Type B pancreatic cell (in vitro differentiated cells): ENCODE measurements around the gene HGS. TPM values are rescaled to one million over a fixed set of nuclear protein-coding genes. Genes with fewer than 3 reads are reported as not detected.

Experiments
- DNase-seq: peaks from one replicate; pipeline ENCODE4 v3.0.0; 2021; ENCODE audit warnings: mixed read lengths; ENCODE audit not compliant: unreplicated experiment; ENCODE audit errors: extremely low spot score
- H3K27ac Mint-ChIP-seq: 2 replicates; pipeline ENCODE4 v1.8.0; 2021; ENCODE audit warnings: mild to moderate bottlenecking, mixed read lengths
- H3K27me3 Mint-ChIP-seq: 2 replicates; pipeline ENCODE4 v1.8.0; 2021; ENCODE audit warnings: mixed read lengths
- H3K36me3 Mint-ChIP-seq: 2 replicates; pipeline ENCODE4 v1.8.0; 2021; ENCODE audit warnings: mixed read lengths
- H3K4me1 Mint-ChIP-seq: one replicate; pipeline ENCODE4 v1.8.0; 2021; ENCODE audit warnings: mixed read lengths; ENCODE audit not compliant: unreplicated experiment
- H3K4me3 Mint-ChIP-seq: 2 replicates; pipeline ENCODE4 v1.8.0; 2021; ENCODE audit warnings: mild to moderate bottlenecking, mixed read lengths
- H3K9me3 Mint-ChIP-seq: 2 replicates; pipeline ENCODE4 v1.8.0; 2021; ENCODE audit warnings: mixed read lengths
- total RNA-seq: library from RNA; stranded (reverse); gene quantifications from 2 replicates; pipeline ENCODE4 v1.2.1, GENCODE V29; 2021; ENCODE audit warnings: low replicate concordance
- TF ChIP-seq, protein P1 (sequence below): fragments of 200-600 bp; sonication (generic); conservative IDR thresholded peaks from 2 replicates; pipeline ENCODE4 v1.5.0; 2021; ENCODE audit warnings: antibody characterized with exemption, mild to moderate bottlenecking

Gene HGS
- total RNA-seq, 1 donor from 2014 or later: 115 TPM

- no peak overlapping the region for H3K27ac Mint-ChIP-seq
- TF ChIP-seq, protein P1, sequence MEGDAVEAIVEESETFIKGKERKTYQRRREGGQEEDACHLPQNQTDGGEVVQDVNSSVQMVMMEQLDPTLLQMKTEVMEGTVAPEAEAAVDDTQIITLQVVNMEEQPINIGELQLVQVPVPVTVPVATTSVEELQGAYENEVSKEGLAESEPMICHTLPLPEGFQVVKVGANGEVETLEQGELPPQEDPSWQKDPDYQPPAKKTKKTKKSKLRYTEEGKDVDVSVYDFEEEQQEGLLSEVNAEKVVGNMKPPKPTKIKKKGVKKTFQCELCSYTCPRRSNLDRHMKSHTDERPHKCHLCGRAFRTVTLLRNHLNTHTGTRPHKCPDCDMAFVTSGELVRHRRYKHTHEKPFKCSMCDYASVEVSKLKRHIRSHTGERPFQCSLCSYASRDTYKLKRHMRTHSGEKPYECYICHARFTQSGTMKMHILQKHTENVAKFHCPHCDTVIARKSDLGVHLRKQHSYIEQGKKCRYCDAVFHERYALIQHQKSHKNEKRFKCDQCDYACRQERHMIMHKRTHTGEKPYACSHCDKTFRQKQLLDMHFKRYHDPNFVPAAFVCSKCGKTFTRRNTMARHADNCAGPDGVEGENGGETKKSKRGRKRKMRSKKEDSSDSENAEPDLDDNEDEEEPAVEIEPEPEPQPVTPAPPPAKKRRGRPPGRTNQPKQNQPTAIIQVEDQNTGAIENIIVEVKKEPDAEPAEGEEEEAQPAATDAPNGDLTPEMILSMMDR: no peak
- H3K27me3 Mint-ChIP-seq: no peaks in the 10 kb centered on the region
- H3K4me1 Mint-ChIP-seq: no peaks in the 10 kb centered on the region
- no peak overlapping the region for H3K4me3 Mint-ChIP-seq
- peaks cover 8% of the 10 kb centered on the region for H3K36me3 Mint-ChIP-seq
- DNase-seq: no peak
- no peaks in the 10 kb centered on the region for H3K9me3 Mint-ChIP-seq
Measured at GRCh38 chr17:81693509-81694210, 9.8 kb downstream of the HGS start.

- Mint-ChIP-seq H3K36me3 (peaks cover 12% of the 10 kb centered on the region), H3K4me3 (no peak overlapping the region), H3K9me3 (no peaks in the 10 kb centered on the region), H3K27ac (no peak overlapping the region), H3K27me3 (no peaks in the 10 kb centered on the region), H3K4me1 (no peaks in the 10 kb centered on the region)
- TF ChIP-seq, protein P1: no peak
- no peak for DNase-seq
Measured at GRCh38 chr17:81694810-81695209, 11.0 kb downstream of the HGS start.

DNA sequence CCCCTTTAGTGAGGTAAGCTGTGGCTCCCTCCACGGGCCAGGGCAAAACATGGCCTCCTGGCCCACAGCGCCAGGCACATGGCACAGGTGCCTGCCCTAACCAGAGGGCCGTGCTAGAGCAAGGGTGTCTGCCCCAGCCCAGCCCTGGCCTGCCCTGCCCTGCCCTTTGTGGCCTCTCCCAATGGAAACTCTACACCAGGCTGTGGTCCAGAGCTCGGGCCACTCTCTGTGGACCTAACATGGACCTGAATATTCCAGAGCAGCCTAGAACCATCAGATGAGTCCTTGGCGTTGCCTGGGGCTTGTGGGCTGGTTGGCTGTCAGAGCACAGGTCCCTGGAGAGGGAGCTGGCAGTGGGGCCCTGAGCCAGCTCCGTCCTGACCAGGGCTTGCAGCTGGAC lies 11.4 kb downstream of the HGS start:
- peaks cover 12% of the 10 kb centered on the region for H3K36me3 Mint-ChIP-seq
- H3K4me1 Mint-ChIP-seq: no peaks in the 10 kb centered on the region
- no peak overlapping the region for H3K27ac Mint-ChIP-seq
- TF ChIP-seq, protein P1: no peak
- H3K27me3 Mint-ChIP-seq: no peaks in the 10 kb centered on the region
- H3K4me3 Mint-ChIP-seq: no peak overlapping the region
- DNase-seq: no peak
- H3K9me3 Mint-ChIP-seq: no peaks in the 10 kb centered on the region

DNA sequence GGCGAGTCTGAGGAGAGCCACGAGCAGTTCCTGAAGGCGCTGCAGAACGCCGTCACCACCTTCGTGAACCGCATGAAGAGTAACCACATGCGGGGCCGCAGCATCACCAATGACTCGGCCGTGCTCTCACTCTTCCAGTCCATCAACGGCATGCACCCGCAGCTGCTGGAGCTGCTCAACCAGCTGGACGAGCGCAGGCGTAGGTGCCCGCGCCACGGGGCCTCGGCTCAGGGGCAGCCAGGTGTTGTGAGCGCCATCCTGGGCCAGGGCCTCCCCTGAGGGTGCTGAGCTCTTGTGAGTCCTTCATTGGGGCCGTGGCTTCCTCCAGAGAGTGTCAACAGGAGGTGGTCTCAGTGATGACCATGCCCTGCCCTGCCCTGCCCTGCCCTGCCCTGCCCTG lies 12.0 kb downstream of the HGS start:
- TF ChIP-seq, protein P1: no peak
- no peaks in the 10 kb centered on the region for H3K27me3 Mint-ChIP-seq
- no peak overlapping the region for H3K4me3 Mint-ChIP-seq
- H3K36me3 Mint-ChIP-seq: peaks cover 12% of the 10 kb centered on the region
- no peak overlapping the region for H3K27ac Mint-ChIP-seq
- H3K9me3 Mint-ChIP-seq: no peaks in the 10 kb centered on the region
- DNase-seq: no peak
- H3K4me1 Mint-ChIP-seq: no peaks in the 10 kb centered on the region

DNA sequence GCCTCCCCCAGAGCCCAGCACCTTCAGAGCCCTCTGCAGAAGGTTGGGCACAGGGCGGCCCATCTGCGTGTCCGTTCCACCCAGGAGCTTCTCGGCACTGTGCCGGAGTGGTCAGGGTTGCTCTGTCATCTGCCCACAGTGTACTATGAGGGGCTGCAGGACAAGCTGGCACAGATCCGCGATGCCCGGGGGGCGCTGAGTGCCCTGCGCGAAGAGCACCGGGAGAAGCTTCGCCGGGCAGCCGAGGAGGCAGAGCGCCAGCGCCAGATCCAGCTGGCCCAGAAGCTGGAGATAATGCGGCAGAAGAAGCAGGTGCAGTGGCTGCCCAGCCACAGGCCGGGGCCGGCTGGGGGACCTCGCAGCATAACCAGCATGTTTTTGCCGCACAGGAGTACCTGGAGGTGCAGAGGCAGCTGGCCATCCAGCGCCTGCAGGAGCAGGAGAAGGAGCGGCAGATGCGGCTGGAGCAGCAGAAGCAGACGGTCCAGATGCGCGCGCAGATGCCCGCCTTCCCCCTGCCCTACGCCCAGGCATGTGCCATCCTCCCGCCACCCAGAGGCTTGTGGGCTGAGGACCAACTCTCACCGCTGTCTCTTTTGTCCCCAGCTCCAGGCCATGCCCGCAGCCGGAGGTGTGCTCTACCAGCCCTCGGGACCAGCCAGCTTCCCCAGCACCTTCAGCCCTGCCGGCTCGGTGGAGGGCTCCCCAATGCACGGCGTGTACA lies 12.6 kb downstream of the HGS start:
- H3K9me3 Mint-ChIP-seq: no peaks in the 10 kb centered on the region
- DNase-seq: no peak
- no peaks in the 10 kb centered on the region for H3K4me1 Mint-ChIP-seq
- no peak overlapping the region for H3K27ac Mint-ChIP-seq
- TF ChIP-seq, protein P1: no peak
- H3K36me3 Mint-ChIP-seq: peaks cover 12% of the 10 kb centered on the region
- no peaks in the 10 kb centered on the region for H3K27me3 Mint-ChIP-seq
- no peak overlapping the region for H3K4me3 Mint-ChIP-seq
